Esophagus squamous epithelium (tissue), 5 donors: ENCODE results near the gene MRPS16. TPM values are rescaled to one million over a fixed set of nuclear protein-coding genes. Genes with fewer than 3 reads are reported as not detected.

ENCODE experiments used
- DNase-seq: peaks from one replicate; lab custom pipeline; 2025; lab: John Stamatoyannopoulos, UW
- H3K27ac ChIP-seq, 4 donors: fragments of 200-600 bp; sonication (generic); one replicate each; pipeline ENCODE4 v1.5.1; 2016 to 2019; ENCODE audit warnings: mild to moderate bottlenecking in 1 of 4
- H3K27me3 ChIP-seq, 4 donors: fragments of 200-600 bp; sonication (generic); 1 replicate in 3 of 4; 2 replicates in 1 of 4; pipeline versions ENCODE4 v1.5.1 to v1.6.0; 2017 to 2021; ENCODE audit warnings: antibody characterized with exemption in 1 of 4
- H3K36me3 ChIP-seq, 3 donors: fragments of 200-600 bp; sonication (generic); one replicate each; pipeline ENCODE4 v1.5.1; 2016 to 2019
- H3K4me1 ChIP-seq, 3 donors: fragments of 200-600 bp; sonication (generic); one replicate each; pipeline ENCODE4 v1.5.1; 2017 to 2019
- H3K4me3 ChIP-seq, 4 donors: fragments of 200-600 bp; sonication (generic); 1 replicate in 3 of 4; 2 replicates in 1 of 4; pipeline ENCODE4 v1.5.1; 2016 to 2019; ENCODE audit warnings: mild to moderate bottlenecking in 2 of 4, moderate library complexity in 1 of 4
- H3K9me3 ChIP-seq, 3 donors: fragments of 200-600 bp; sonication (generic); one replicate each; pipeline ENCODE4 v1.5.1; 2016 to 2019
- CTCF ChIP-seq, 6 experiments: fragments of 450-650 bp in 4 of 6; fragments of 200-600 bp in 2 of 6; sonication (generic) in 2 of 6; IDR thresholded peaks; one replicate each; pipeline ENCODE4 v1.5.1; 2016 to 2019; ENCODE audit warnings: antibody characterized with exemption in 6 of 6, mild to moderate bottlenecking in 4 of 6, moderate library complexity in 4 of 6
- POLR2A ChIP-seq, 4 donors: fragments of 450-650 bp; IDR thresholded peaks; one replicate each; pipeline ENCODE4 v1.6.1; 2017; ENCODE audit warnings: antibody characterized with exemption in 4 of 4, mild to moderate bottlenecking in 4 of 4, moderate library complexity in 3 of 4
- WGBS, 2 donors: methylation state at CpG; one replicate each; pipeline ENCODE4 v1.1.5; 2018; 5-methylcytosine and 5-hydroxymethylcytosine counted together
- intact Hi-C: fragments of 100-400 bp; cut with DNase I; formaldehyde crosslinking; loops from one replicate; pipeline ENCODE4 v1.15.0; 2022
- total RNA-seq, 4 donors: library from RNA; depleted of rRNA; stranded (reverse); fragments of >200 nt; gene quantifications; one replicate each; pipeline ENCODE4 v1.1.0, GENCODE V29; 2016
- donor health status: DM: yes; HTN: yes; CAD: no.

The MRPS16 gene
- total RNA-seq = 10 to 100 TPM; 36.8 to 60.3 (median 54.2) TPM

- peak; percentile 69 for DNase-seq
- no peaks in the 10 kb centered on the region for H3K9me3 ChIP-seq
- H3K27me3 ChIP-seq = no peaks in the 10 kb centered on the region
- WGBS, 2 donors = 0% methylated on average over 9 to 18 of the region's 51 CpGs
- TF ChIP-seq CTCF (IDR thresholded peaks at IDR 0.05) (peak in 2 of 6 experiments; percentile 8 to 9), POLR2A (IDR thresholded peaks at IDR 0.05) (peak in 2 of 4 donors; percentile 74 to 80)
- H3K4me1 ChIP-seq = peaks cover 13 to 37% (median 20%) of the 10 kb centered on the region in 3 donors
- H3K36me3 ChIP-seq = peaks cover 0 to 30% (median 0%) of the 10 kb centered on the region in 3 donors
- intact Hi-C loops = no loop called here
- H3K27ac ChIP-seq = peak within 1 kb of the TSS; percentile 90 to 96 (median 95)
- H3K4me3 ChIP-seq = peak within 1 kb of the TSS; percentile 60 to 87 (median 82)
These were observed at the start of gene MRPS16 for GRCh38 chr10:73252445-73253224. TSS of gene MRPS16 (minus strand) at chr10:73252644. CDS start at chr10:73252482, 162 bp downstream.

- whole genome bisulfite sequencing, 2 donors = 59 to 74% methylated on average over 3 of the region's 3 CpGs
- intact Hi-C loops = no loop called here
- H3K27ac ChIP-seq = no peak overlapping the region
These were observed 44.5 kb upstream of the MRPS16 start for GRCh38 chr10:73296946-73297345.

GRCh38 chr10:73293461-73293860, 41.0 kb upstream of the MRPS16 start:
- H3K4me1 ChIP-seq = no peaks in the 10 kb centered on the region
- intact Hi-C loops = no loop called here
- no peak for TF ChIP-seq POLR2A (IDR thresholded peaks at IDR 0.05)
- no peak for TF ChIP-seq CTCF (IDR thresholded peaks at IDR 0.05)

More at GRCh38 chr10:73296946-73297345, 44.5 kb upstream of the MRPS16 start:
- no peak for DNase-seq
- TF ChIP-seq POLR2A (IDR thresholded peaks at IDR 0.05) = no peak
- TF ChIP-seq CTCF (IDR thresholded peaks at IDR 0.05) = no peak
- Histone ChIP-seq H3K4me3 (no peak overlapping the region), H3K9me3 (no peaks in the 10 kb centered on the region), H3K4me1 (no peaks in the 10 kb centered on the region), H3K36me3 (no peaks in the 10 kb centered on the region), H3K27me3 (no peaks in the 10 kb centered on the region)

GRCh38 chr10:73289958-73290357, 37.5 kb upstream of the MRPS16 start:
- Histone ChIP-seq H3K9me3 (no peaks in the 10 kb centered on the region), H3K27ac (no peak overlapping the region), H3K27me3 (no peaks in the 10 kb centered on the region), H3K4me3 (no peak overlapping the region), H3K4me1 (no peaks in the 10 kb centered on the region), H3K36me3 (no peaks in the 10 kb centered on the region)
- WGBS, 2 donors = 96 to 97% methylated on average over 1 of the region's 1 CpG
- DNase-seq = no peak
- TF ChIP-seq POLR2A (IDR thresholded peaks at IDR 0.05) (no peak), CTCF (IDR thresholded peaks at IDR 0.05) (no peak)
- intact Hi-C loops = no loop called here

More at GRCh38 chr10:73293461-73293860, 41.0 kb upstream of the MRPS16 start:
- DNase-seq = no peak
- no peak overlapping the region for H3K27ac ChIP-seq
- no peak overlapping the region for H3K4me3 ChIP-seq
- no peaks in the 10 kb centered on the region for H3K27me3 ChIP-seq
- no peaks in the 10 kb centered on the region for H3K36me3 ChIP-seq
- no peaks in the 10 kb centered on the region for H3K9me3 ChIP-seq
- WGBS, 2 donors = 80 to 86% methylated on average over 3 of the region's 3 CpGs

- Histone ChIP-seq H3K27ac (no peak overlapping the region), H3K36me3 (no peaks in the 10 kb centered on the region), H3K4me1 (no peaks in the 10 kb centered on the region), H3K9me3 (no peaks in the 10 kb centered on the region), H3K27me3 (no peaks in the 10 kb centered on the region), H3K4me3 (no peak overlapping the region)
- 82 to 83% methylated on average over 1 of the region's 1 CpG for WGBS, 2 donors
- no peak for TF ChIP-seq POLR2A (IDR thresholded peaks at IDR 0.05)
- TF ChIP-seq CTCF (IDR thresholded peaks at IDR 0.05) = no peak
- DNase-seq = no peak
- intact Hi-C loops = no loop called here
These were observed 35.0 kb upstream of the MRPS16 start for GRCh38 chr10:73287441-73287840.
